Neutrophil (primary cell): ENCODE results near the gene ASIC4.

Experiments used
- H3K27ac ChIP-seq: fragments of 200-600 bp; sonication (generic); 2 replicates; pipeline ENCODE4 v1.5.1; 2016; ENCODE audit warnings: mild to moderate bottlenecking, moderate library complexity
- H3K27me3 ChIP-seq: fragments of 200-600 bp; sonication (generic); 2 replicates; pipeline ENCODE4 v1.6.0; 2016; ENCODE audit warnings: mild to moderate bottlenecking
- H3K36me3 ChIP-seq: fragments of 200-600 bp; sonication (generic); 2 replicates; pipeline ENCODE4 v1.5.1; 2017
- H3K4me1 ChIP-seq, 2 experiments: fragments of 200-600 bp in 1 of 2; sonication (generic) in 1 of 2; 1 replicate in 1 of 2; 2 replicates in 1 of 2; pipeline versions ENCODE4 v1.5.1 to v1.6.1; 2013 to 2016; ENCODE audit warnings: low read depth in 1 of 2, low read length in 1 of 2, mild to moderate bottlenecking in 1 of 2, moderate library complexity in 1 of 2; ENCODE audit not compliant: control insufficient read depth in 1 of 2, insufficient read depth in 1 of 2
- H3K4me3 ChIP-seq, 2 experiments: fragments of 200-600 bp in 1 of 2; sonication (generic) in 1 of 2; 1 replicate in 1 of 2; 2 replicates in 1 of 2; pipeline ENCODE4 v1.5.1; 2013 to 2016; ENCODE audit warnings: low read depth in 1 of 2, low read length in 1 of 2, mild to moderate bottlenecking in 1 of 2, moderate library complexity in 1 of 2
- H3K9me3 ChIP-seq: fragments of 200-600 bp; sonication (generic); 2 replicates; pipeline ENCODE4 v1.5.1; 2016
- CTCF ChIP-seq: fragments of 200-600 bp; sonication (generic); IDR thresholded peaks from 2 replicates; pipeline ENCODE4 v1.5.1; 2016; ENCODE audit warnings: antibody characterized with exemption

The ASIC4 gene

GRCh38 chr2:219570194-219570923 lies 56.1 kb downstream of the ASIC4 start:
- H3K4me3 ChIP-seq, result no peak overlapping the region
- no peaks in the 10 kb centered on the region for H3K36me3 ChIP-seq
- no peaks in the 10 kb centered on the region for H3K9me3 ChIP-seq
- TF ChIP-seq CTCF, result no peak
- H3K4me1 ChIP-seq, result peaks cover 0 to 10% of the 10 kb centered on the region in 2 experiments
- peaks cover 82% of the 10 kb centered on the region for H3K27me3 ChIP-seq
- H3K27ac ChIP-seq, result no peak overlapping the region

DNA sequence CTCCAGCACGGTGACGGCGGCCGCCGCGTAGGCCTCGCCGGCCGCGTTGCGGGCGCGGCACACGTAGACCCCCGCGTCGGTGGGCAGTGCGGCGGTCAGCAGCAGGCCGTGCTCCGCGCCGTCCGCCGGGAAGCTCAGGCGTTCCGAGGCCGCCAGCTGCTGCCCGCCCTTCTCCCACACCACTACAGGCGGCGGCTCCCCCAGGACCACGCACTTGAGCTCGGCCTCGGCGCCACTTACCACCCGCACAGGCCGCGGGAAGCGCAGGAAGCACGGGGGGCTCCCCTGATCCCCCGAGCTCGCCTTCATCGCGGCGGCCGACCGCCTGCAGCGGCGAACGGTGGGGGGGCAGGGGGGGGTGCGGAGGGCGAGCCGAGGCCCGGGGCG lies 56.6 kb downstream of the ASIC4 start:
- Histone ChIP-seq H3K27me3 (peaks cover 88% of the 10 kb centered on the region), H3K27ac (no peak overlapping the region), H3K9me3 (no peaks in the 10 kb centered on the region), H3K4me1 (peaks cover 0 to 10% of the 10 kb centered on the region in 2 experiments), H3K4me3 (no peak overlapping the region), H3K36me3 (no peaks in the 10 kb centered on the region)
- TF ChIP-seq CTCF, result no peak

DNA sequence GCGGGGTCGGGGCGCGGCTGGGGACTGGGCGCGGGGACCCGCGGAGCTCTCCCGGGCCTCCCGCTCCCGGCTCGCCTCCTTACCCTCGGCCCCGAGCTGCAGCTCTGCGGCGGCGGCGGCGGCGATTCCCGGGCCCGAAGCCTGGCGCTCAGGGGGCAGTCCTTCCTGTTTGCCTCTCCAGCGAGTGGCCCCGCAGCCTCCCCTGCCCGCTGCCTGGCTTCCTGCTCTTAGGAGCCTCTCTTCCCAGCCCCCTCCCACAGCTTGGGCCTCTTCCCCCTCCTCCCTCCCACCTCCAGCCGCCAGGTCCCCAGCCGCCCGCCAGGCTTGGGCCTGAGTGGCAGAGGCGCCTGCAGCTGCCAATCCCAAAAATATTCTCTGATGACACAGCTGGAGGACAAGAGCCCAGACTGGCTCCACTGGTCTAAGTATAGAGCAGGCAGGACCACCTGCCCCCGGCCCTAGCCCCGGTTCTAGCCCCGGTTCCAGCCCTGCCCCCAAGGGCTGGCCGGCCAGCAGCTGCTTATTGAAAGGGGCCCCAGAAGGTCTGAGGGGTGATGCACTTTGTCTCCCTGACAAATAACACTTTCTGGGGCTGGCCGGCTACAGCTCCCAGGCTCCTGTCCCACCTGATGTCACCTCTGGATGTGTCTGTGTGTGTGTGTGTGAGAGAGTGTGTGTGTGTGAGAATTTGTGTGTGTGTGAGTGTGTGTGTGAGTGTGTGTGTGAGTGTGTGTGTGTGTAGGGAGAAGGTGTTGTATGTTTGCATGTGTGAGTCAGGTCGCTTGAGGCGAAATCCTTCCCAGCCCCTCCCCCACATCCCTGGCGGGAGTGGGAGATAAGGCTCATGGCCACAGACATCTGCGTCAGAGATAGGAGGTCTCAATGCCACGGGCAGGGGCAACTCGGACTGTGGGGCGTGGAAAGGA lies 57.3 kb downstream of the ASIC4 start, which contains the start of gene OBSL1:
Gene OBSL1, minus strand, starts transcription at position 229 of the 926 bp plus-strand sequence. CDS start 307 bp downstream, outside the sequence.
- no peak within 1 kb of the TSS for H3K27ac ChIP-seq
- H3K27me3 ChIP-seq, result peaks cover 94% of the 10 kb centered on the region
- H3K36me3 ChIP-seq, result no peaks in the 10 kb centered on the region
- H3K4me3 ChIP-seq, result no peak within 1 kb of the TSS
- H3K4me1 ChIP-seq, result peaks cover 0 to 10% of the 10 kb centered on the region in 2 experiments
- no peak for TF ChIP-seq CTCF
- H3K9me3 ChIP-seq, result no peaks in the 10 kb centered on the region

DNA sequence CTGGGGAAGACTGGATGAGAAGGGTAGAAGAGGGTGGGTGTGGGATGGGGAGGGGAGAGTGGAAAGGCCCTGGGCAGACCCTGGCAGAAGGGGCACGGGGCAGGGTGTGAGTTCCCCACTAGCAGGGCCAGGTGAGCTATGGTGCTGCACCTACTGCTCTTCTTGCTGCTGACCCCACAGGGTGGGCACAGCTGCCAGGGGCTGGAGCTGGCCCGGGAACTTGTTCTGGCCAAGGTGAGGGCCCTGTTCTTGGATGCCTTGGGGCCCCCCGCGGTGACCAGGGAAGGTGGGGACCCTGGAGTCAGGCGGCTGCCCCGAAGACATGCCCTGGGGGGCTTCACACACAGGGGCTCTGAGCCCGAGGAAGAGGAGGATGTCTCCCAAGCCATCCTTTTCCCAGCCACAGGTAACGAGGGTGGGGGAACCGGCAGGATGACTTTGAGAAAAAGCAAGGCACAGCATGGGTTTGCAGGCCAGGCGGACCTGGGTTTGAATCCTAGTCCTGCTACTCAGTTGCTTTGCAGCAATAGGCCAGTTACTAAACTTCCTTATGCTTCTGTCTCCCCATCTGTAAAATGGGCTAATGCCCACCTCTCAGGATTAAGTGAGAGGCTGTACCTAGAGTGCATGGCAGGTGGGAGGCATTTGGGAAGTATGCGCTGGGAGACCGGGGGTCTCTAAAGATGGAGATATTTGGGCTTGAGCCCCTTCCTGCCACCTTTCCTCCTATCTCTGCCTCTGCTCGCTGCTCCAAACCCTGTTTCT lies 58.1 kb downstream of the ASIC4 start, which contains the start of gene INHA:
Gene INHA, plus strand, starts transcription at position 74 of the 765 bp plus-strand sequence. Its CDS starts 65 bp downstream, at position 139.
- no peak within 1 kb of the TSS for H3K27ac ChIP-seq
- H3K4me3 ChIP-seq, result no peak within 1 kb of the TSS
- H3K27me3 ChIP-seq, result peaks cover 98% of the 10 kb centered on the region
- no peaks in the 10 kb centered on the region for H3K9me3 ChIP-seq
- peaks cover 0 to 10% of the 10 kb centered on the region in 2 experiments for H3K4me1 ChIP-seq
- TF ChIP-seq CTCF, result no peak
- no peaks in the 10 kb centered on the region for H3K36me3 ChIP-seq

- peaks cover 0 to 10% of the 10 kb centered on the region in 2 experiments for H3K4me1 ChIP-seq
- no peak overlapping the region for H3K4me3 ChIP-seq
- no peaks in the 10 kb centered on the region for H3K36me3 ChIP-seq
- peaks cover 90% of the 10 kb centered on the region for H3K27me3 ChIP-seq
- no peak overlapping the region for H3K27ac ChIP-seq
- no peak for TF ChIP-seq CTCF
- H3K9me3 ChIP-seq, result no peaks in the 10 kb centered on the region
Measured at GRCh38 chr2:219573166-219573565, 58.9 kb downstream of the ASIC4 start.
